Astrocyte of the cerebellum (primary cell): ENCODE results near the gene R3HDML.
A peak's percentile ranks its signal among the peaks of the same experiment; 100 is the strongest.

Experiments
- DNase-seq: peaks from one replicate; pipeline ENCODE4 v3.0.0-alpha.2; 2011; ENCODE audit warnings: low read depth
- H3K4me3 ChIP-seq: 2 replicates; pipeline ENCODE4 v1.5.1; 2011; ENCODE audit warnings: mild to moderate bottlenecking, low read depth, low read length, moderate library complexity
- CTCF ChIP-seq: IDR thresholded peaks from 2 replicates; pipeline ENCODE4 v1.5.1; 2012; ENCODE audit warnings: low read length, low read depth, moderate library complexity, mild to moderate bottlenecking; ENCODE audit errors: missing control alignments
- in situ Hi-C: cut with HindIII; loops from 2 replicates; pipeline ENCODE4 v1.10.0; 2017; ENCODE audit warnings: low sequenced_read_pairs

The R3HDML gene

DNA sequence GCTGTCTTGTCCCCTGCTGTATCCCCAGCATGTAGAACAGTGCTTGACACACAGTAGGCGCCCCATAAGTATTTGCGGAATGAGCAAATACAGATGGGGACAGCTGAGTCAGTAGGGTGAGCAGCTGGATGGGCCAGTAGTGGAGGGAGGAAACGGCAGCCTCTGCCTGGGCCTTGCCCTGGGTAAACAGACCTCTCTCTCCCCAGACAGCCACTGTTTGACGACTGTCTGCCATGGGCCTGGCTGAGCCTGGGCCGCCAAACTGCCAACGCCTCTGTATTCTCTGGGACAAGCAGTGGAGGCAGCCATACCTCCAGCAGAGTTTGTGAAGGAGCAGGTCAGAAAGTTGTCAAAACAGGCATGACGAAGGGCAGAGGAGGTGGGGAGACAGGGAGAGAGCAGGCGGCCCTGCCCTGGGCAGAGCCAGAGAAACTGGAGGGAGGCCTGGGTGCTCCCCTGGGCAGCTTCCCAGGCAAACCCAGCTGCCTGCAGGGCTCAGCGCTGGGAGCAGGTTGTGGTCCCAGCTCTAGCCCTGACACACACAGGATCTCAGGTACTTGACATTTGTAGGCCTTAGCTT is 33.9 kb downstream of the R3HDML start:
- no peak overlapping the region for H3K4me3 ChIP-seq
- TF ChIP-seq CTCF = no peak
- no peak for DNase-seq

GRCh38 chr20:44382641-44383040 is 45.8 kb downstream of the R3HDML start:
- H3K4me3 ChIP-seq = no peak overlapping the region
- TF ChIP-seq CTCF = no peak
- in situ Hi-C loops = loop anchor here (5.0 to 10.0 kb wide), 2 partner anchors 58 to 80 kb away; no protein-coding TSS in a partner anchor
- no peak for DNase-seq

More for the DNA sequence above, 33.9 kb downstream of the R3HDML start:
- in situ Hi-C loops = no loop called here

GRCh38 chr20:44384423-44385027 is 47.7 kb downstream of the R3HDML start:
- no peak overlapping the region for H3K4me3 ChIP-seq
- in situ Hi-C loops = loop anchor here (5.0 to 10.0 kb wide), 2 partner anchors 60 to 78 kb away; no protein-coding TSS in a partner anchor
- peak; percentile 93 for TF ChIP-seq CTCF
- peak; percentile 45 for DNase-seq

GRCh38 chr20:44388466-44389023 is 51.7 kb downstream of the R3HDML start:
- H3K4me3 ChIP-seq = no peak overlapping the region
- in situ Hi-C loops = loop anchor here (10.0 kb wide), 1 partner anchor 64 kb away; no protein-coding TSS in a partner anchor
- DNase-seq = peak; percentile 26
- peak; percentile 84 for TF ChIP-seq CTCF

- in situ Hi-C loops = loop anchor here (10.0 kb wide), 2 partner anchors 65 to 345 kb away; no protein-coding TSS in a partner anchor
- H3K4me3 ChIP-seq = no peak overlapping the region
- no peak for TF ChIP-seq CTCF
- no peak for DNase-seq
Observed at GRCh38 chr20:44389871-44390270, 53.0 kb downstream of the R3HDML start.

- DNase-seq = no peak
- no peak overlapping the region for H3K4me3 ChIP-seq
- in situ Hi-C loops = loop anchor here (10.0 kb wide), 1 partner anchor 345 kb away; no protein-coding TSS in a partner anchor
- no peak for TF ChIP-seq CTCF
Observed at GRCh38 chr20:44390280-44390679, 53.4 kb downstream of the R3HDML start.
